Sciatic nerve (tissue), 2 donors: ENCODE measurements around the gene EMB. TPM values are rescaled to one million over a fixed set of nuclear protein-coding genes. Genes with fewer than 3 reads are reported as not detected.
"Not testable (repeated sequence)": the region's sequence is repeated elsewhere in the genome, so short reads cannot be mapped to it uniquely, and the experiment has no call there.

ENCODE experiments used
- ATAC-seq: fragments of 200-7000 bp; cut with Tn5 transposase; one replicate; pipeline ENCODE4 v1.9.1; 2020; ENCODE audit warnings: mild to moderate bottlenecking, moderate library complexity
- DNase-seq: peaks from one replicate; pipeline ENCODE4 v3.0.0-alpha.2; 2020; ENCODE audit warnings: low spot score
- intact Hi-C: fragments of 100-400 bp; cut with DNase I; formaldehyde crosslinking; loops from one replicate; pipeline ENCODE4 v1.14.2; 2022
- total RNA-seq: library from RNA; stranded (reverse); fragmentation: NEBNext Ultra II Directional; extraction: Animal tissue kit (Norgen Biotek cat#: 25700); gene quantifications from one replicate; pipeline ENCODE4 v1.2.1, GENCODE V29; 2021
- donor health status: DM: no; HTN: no; CAD: no.
- donor health status: DM: no; HTN: no; CAD: no.

The EMB gene
- total RNA-seq, 1 donor from 2014 or later, result 17.6 TPM

GRCh38 chr5:50364535-50365309 is 76.4 kb downstream of the EMB start:
- intact Hi-C loops, ATAC-seq, DNase-seq: not testable (repeated sequence)

DNA sequence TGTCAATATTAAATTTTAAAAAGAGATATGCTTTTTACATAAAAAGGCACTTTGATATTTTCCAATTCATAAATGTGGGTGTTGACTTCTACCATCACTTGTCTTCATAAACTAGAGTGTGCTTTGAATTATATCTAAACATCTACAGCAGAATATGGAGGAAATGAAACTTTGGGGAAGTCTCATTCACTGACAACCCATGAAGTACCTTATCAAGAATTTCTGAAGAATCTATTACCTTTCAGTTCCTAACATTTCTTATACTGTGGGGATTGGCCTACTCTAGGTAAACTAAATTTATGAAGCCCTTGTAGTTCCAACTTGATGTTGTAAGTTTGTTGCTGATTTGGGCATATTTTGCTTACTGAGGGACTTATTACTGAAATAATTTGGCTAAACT is 81.9 kb downstream of the EMB start:
- DNase-seq (no peak), ATAC-seq (no peak)
- intact Hi-C loops, result no loop called here

GRCh38 chr5:50352382-50352781 is 88.7 kb downstream of the EMB start:
- intact Hi-C loops, result no loop called here
- DNase-seq, result no peak
- no peak for ATAC-seq

Other genes starting within 250 kb of the EMB start
- gene PARP8, start 225.3 kb upstream of the EMB start, total RNA-seq, result 30.4 TPM